OCI-LY7 (cell line): ENCODE measurements around the gene CRTC1. TPM values are rescaled to one million over a fixed set of nuclear protein-coding genes. Genes with fewer than 3 reads are reported as not detected.

Source experiments
- BruUV-seq: library from RNA; stranded (reverse); fragments of 400-500 nt; replicated peaks from 2 replicates; lab custom pipeline; 2021; lab: Mats Ljungman, UMichigan
- CTCF ChIA-PET: fragments of 300-600 bp; sonication (Branson Sonifier 250); formaldehyde crosslinking; loops from one replicate; lab custom pipeline; 2022; ENCODE audit warnings: antibody characterized with exemption; ENCODE audit not compliant: unreplicated experiment; lab: Charles Lee
- POLR2A ChIA-PET: fragments of 300-600 bp; sonication (Branson Sonifier 250); formaldehyde crosslinking; loops from one replicate; lab custom pipeline; 2022; ENCODE audit warnings: antibody characterized with exemption; lab: Charles Lee
- DNase-seq: peaks from one replicate; pipeline ENCODE4 v3.0.0-alpha.2; 2015; ENCODE audit warnings: low spot score
- H2AFZ ChIP-seq: fragments of 200-600 bp; sonication (generic), shearing (Covaris generic); 2 replicates; pipeline ENCODE4 v1.6.1; 2014; ENCODE audit warnings: mild to moderate bottlenecking, antibody characterized with exemption, low read length, moderate library complexity
- H3K27ac ChIP-seq: fragments of 200-600 bp; sonication (generic); 2 replicates; pipeline ENCODE4 v1.5.1; 2014; ENCODE audit warnings: mixed run types, low read depth, mild to moderate bottlenecking, moderate library complexity, low read length, inconsistent platforms; ENCODE audit not compliant: poor library complexity, severe bottlenecking
- H3K36me3 ChIP-seq: fragments of 200-600 bp; sonication (generic); 2 replicates; pipeline ENCODE4 v1.6.1; 2014; ENCODE audit warnings: mild to moderate bottlenecking, antibody characterized with exemption, low read length, moderate library complexity, mixed read lengths; ENCODE audit not compliant: insufficient read depth
- H3K4me1 ChIP-seq: fragments of 200-600 bp; sonication (generic); 2 replicates; pipeline ENCODE4 v1.5.1; 2014; ENCODE audit warnings: mild to moderate bottlenecking, low read length; ENCODE audit not compliant: insufficient read depth, poor library complexity, severe bottlenecking
- H3K4me2 ChIP-seq: fragments of 200-600 bp; sonication (generic); 2 replicates; pipeline ENCODE4 v1.6.1; 2014; ENCODE audit warnings: mild to moderate bottlenecking, low read length
- H3K4me3 ChIP-seq: fragments of 200-600 bp; sonication (generic); 2 replicates; pipeline ENCODE4 v1.5.1; 2014; ENCODE audit warnings: mild to moderate bottlenecking, low read depth, low read length; ENCODE audit not compliant: poor library complexity, severe bottlenecking
- H3K79me2 ChIP-seq: fragments of 200-600 bp; sonication (generic); 2 replicates; pipeline ENCODE4 v1.6.1; 2016; ENCODE audit warnings: low read depth, mild to moderate bottlenecking, low read length, moderate library complexity, mixed read lengths; ENCODE audit not compliant: insufficient read depth
- H3K9me2 ChIP-seq: fragments of 200-600 bp; sonication (generic); 2 replicates; pipeline ENCODE4 v1.6.1; 2016; ENCODE audit warnings: mild to moderate bottlenecking, low read length, mixed read lengths; ENCODE audit not compliant: insufficient read depth
- H3K9me3 ChIP-seq: fragments of 200-600 bp; sonication (generic); 2 replicates; pipeline ENCODE4 v1.6.1; 2014; ENCODE audit warnings: mild to moderate bottlenecking, mixed run types, low read length, mixed read lengths
- H4K20me1 ChIP-seq: fragments of 200-600 bp; sonication (generic); 2 replicates; pipeline ENCODE4 v1.6.1; 2014; ENCODE audit warnings: mild to moderate bottlenecking, antibody characterized with exemption, low read length, moderate library complexity, mixed read lengths; ENCODE audit not compliant: insufficient read depth
- EZH2phosphoT487 ChIP-seq: fragments of 200-600 bp; sonication (generic); IDR thresholded peaks from 2 replicates; pipeline ENCODE4 v1.6.1; 2018; ENCODE audit warnings: low read depth, borderline replicate concordance, mild to moderate bottlenecking, mixed run types, antibody characterized with exemption, low read length, moderate library complexity, mixed read lengths
- intact Hi-C: fragments of 100-400 bp; cut with micrococcal nuclease; formaldehyde crosslinking; loops from one replicate; pipeline ENCODE4 v1.10.0; 2022; ENCODE audit not compliant: unreplicated experiment
- total RNA-seq, 2 experiments: library from RNA; depleted of rRNA in 1 of 2; stranded (reverse); fragments of >200 nt in 1 of 2; shearing (Covaris generic) in 1 of 2; gene quantifications; 2 replicates each; pipeline ENCODE4 v1.2.3, GENCODE V29; 2014 to 2022
- TF ChIP-seq, protein P1 (sequence below): fragments of 200-600 bp; sonication (generic); conservative IDR thresholded peaks from 2 replicates; pipeline ENCODE4 v1.5.1; 2014; ENCODE audit warnings: mild to moderate bottlenecking, antibody characterized with exemption, low read length, moderate library complexity, mixed read lengths

Gene CRTC1
- total RNA-seq, 2 experiments from 2014 or later: 4.1 to 10.3 TPM

DNA sequence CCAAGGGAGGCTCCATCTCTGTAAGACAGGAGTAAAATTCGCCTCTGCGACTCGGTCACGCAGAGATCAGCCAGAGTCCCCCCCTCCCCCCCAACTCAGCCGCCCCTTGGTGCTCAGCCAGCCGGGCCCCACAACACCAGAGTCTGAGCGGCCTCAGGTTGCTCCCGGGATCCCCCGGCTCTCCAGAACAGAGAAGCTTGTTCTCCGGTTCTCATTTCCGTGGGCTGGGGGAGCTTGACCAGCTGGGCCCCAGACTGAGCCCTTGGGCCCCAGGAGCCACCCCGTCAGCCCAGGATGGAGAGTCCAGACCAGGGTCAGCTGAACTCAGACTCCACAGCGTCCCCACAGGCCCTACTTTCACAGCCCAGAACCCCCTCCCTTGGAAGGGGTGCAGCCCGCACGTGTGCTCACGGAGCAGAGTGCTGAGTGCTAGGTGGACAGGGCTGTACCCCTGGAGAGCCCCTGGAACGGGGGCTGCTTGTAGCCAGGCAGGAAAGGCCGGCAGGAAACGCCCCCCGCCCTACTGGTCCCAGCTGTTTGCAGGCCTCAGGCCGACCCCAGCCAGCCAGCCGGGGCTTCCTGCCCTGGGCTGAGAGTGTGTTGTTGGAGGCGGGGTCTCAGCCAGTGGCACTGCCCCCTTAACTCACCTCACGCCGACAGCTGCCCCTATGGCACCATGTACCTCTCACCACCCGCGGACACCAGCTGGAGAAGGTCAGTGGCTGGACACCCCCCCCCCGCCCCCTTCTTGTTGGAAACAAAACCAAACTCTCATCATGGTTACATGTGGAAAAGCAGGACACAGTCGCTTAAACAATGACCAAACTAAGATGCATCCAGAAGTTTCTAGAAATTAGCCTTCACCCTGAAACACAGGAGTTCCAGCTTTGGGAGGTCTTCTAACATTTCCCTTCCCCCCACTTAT is 63.2 kb downstream of the CRTC1 start:
- Histone ChIP-seq H3K4me2 (no peak overlapping the region), H3K36me3 (no peaks in the 10 kb centered on the region), H4K20me1 (no peaks in the 10 kb centered on the region), H3K79me2 (no peaks in the 10 kb centered on the region), H3K9me2 (no peaks in the 10 kb centered on the region), H3K4me1 (no peaks in the 10 kb centered on the region), H3K9me3 (no peaks in the 10 kb centered on the region), H2AFZ (no peak overlapping the region), H3K4me3 (no peak overlapping the region), H3K27ac (no peak overlapping the region)
- TF ChIP-seq, protein P1, sequence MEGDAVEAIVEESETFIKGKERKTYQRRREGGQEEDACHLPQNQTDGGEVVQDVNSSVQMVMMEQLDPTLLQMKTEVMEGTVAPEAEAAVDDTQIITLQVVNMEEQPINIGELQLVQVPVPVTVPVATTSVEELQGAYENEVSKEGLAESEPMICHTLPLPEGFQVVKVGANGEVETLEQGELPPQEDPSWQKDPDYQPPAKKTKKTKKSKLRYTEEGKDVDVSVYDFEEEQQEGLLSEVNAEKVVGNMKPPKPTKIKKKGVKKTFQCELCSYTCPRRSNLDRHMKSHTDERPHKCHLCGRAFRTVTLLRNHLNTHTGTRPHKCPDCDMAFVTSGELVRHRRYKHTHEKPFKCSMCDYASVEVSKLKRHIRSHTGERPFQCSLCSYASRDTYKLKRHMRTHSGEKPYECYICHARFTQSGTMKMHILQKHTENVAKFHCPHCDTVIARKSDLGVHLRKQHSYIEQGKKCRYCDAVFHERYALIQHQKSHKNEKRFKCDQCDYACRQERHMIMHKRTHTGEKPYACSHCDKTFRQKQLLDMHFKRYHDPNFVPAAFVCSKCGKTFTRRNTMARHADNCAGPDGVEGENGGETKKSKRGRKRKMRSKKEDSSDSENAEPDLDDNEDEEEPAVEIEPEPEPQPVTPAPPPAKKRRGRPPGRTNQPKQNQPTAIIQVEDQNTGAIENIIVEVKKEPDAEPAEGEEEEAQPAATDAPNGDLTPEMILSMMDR: no peak
- TF ChIP-seq EZH2phosphoT487: no peak
- intact Hi-C loops: no loop called here
- BruUV-seq: no TSS peak
- DNase-seq: no peak
- CTCF ChIA-PET: no interaction called here
- POLR2A ChIA-PET: interaction anchor here (0.6 kb wide), 1 partner anchor 27 kb away, joined by 3 read pairs; no protein-coding TSS in a partner anchor

DNA sequence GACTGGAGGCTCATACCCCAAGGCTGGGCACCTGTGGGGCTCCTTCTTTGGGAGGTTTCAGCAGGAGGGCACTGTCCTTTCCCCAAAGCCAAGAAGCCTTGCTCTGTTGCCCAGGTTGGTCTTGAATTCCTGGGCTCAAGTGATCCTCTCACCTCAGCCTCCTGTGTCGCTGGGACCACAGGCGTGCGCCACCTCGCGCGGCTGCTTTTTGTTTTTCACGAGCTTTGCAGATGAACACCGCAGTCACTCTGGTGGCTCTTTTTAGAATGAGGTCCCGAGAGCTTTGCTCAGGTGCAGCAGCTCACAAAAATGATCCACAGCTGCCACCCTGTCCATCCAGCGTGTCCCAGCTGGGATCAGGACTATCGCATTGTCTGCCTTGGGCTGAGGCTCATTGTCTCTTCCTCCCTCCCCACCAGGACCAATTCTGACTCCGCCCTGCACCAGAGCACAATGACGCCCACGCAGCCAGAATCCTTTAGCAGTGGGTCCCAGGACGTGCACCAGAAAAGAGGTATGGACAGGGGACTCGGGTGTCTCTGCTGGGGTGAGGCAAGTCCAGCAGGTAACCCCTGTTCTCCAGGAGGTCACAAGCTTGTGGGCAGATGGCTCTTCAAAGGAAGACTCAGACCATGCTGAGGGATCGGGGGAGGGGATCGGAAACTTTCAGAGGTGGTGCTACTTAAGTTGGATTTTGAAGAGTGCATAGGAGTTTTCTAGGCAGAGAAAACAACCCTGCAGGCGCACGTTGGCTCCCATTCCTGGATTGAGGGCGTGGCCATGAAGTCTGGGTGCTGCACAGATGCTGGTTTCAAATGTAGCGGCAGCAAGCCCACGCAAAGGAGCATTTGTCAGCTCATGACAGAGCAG is 66.1 kb downstream of the CRTC1 start:
- ChIA-PET CTCF (no interaction called here), POLR2A (interaction anchor here (0.6 kb wide), 2 partner anchors 325 to 531 kb away, joined by 3 to 4 read pairs; no protein-coding TSS in a partner anchor)
- Histone ChIP-seq H4K20me1 (no peaks in the 10 kb centered on the region), H3K4me2 (no peak overlapping the region), H3K9me3 (no peaks in the 10 kb centered on the region), H3K4me1 (no peaks in the 10 kb centered on the region), H2AFZ (no peak overlapping the region), H3K79me2 (no peaks in the 10 kb centered on the region), H3K36me3 (no peaks in the 10 kb centered on the region), H3K27ac (no peak overlapping the region), H3K4me3 (no peak overlapping the region), H3K9me2 (no peaks in the 10 kb centered on the region)
- DNase-seq: no peak
- intact Hi-C loops: no loop called here
- TF ChIP-seq, protein P1: no peak
- TF ChIP-seq EZH2phosphoT487: no peak
- BruUV-seq: no TSS peak
